ENCODE results near the gene NUDC.

DNA sequence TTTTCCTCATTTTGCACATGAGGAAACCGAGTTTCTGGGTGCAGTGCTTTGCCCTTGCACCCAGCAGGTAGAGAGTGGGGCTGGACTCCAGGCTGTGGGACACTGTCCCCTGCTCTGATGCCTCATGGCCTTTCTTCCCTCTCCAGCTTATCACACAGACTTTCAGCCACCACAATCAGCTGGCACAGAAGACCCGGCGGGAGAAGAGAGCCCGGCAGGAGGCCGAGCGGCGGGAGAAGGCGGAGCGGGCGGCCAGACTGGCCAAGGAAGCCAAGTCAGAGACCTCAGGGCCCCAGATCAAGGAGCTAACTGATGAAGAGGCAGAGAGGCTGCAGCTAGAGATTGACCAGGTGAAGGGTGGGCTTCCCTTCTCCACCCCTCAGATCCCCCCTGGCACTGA is 19.8 kb downstream of the NUDC start:
- TF ChIP-seq POLR2A (IDR thresholded peaks at IDR 0.05) (no peak), CTCF (IDR thresholded peaks at IDR 0.05) (no peak)

Measured in body of pancreas (tissue), 4 donors.